DMS153 treated with DMSO at 0.1 percent for 48 hours (cell line): Measurements from ENCODE around the gene S1PR3.

Experiments used
- DNase-seq: peaks from one replicate; lab custom pipeline; 2025; ENCODE audit not compliant: unreplicated experiment; lab: John Stamatoyannopoulos, UW

Gene S1PR3

DNA sequence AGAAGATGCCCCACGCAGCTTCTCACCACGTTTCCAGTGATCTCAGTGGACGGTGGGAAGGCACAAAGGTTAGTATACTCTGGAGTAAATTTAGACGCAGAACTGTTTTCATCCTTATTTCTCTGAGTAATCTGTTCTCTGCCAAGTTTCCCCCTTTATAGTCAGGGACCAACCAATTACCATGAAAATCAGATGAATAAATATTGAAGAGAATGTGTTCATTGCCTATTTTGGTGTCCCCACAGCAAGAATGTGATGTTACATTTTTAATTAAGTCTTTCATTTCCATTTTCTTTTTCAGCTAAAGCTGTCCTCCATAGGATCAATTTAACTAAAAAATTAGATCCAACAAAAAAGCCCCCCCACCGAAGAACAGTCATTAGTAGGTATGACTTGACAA, 41.4 kb downstream of the S1PR3 start:
- DNase-seq, result no peak

DNA sequence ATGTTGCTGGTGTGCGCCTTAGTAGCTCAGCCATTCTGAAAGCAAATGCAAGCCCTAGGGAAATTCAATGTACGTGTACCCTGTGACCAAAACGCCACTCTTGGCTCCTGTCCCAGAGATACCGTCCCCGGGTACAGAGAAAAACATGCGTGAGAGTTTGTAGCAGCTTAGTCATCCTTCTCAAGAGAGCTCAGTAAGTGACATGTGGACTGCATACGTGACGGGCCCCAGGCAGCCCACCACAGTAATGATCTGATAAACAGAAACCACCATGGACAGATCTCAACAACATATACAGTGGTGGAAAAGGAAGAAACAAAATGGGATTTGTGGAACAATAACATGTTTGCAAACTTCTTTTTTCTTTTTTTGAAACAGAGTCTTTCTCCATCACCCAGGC, 45.1 kb downstream of the S1PR3 start:
- DNase-seq, result no peak

DNA sequence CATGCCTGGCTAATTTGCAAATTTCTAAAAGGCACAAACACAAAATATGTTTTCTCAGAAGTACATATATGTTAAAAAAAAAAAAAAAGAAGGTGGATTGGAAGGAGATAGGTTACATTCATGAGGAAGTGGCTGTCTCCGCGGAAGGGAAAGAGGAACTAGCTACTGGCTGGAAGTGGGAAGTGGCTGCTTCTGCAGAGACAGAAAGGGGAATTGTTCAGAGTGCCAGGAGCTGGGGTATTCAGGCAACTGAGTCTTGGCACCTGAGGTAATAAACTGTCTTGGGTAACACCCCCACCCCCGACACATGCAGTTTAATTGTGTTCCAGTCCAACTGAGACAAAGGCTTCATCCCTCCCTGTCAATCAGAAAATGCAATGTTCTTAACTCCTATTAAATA, 45.6 kb downstream of the S1PR3 start:
- DNase-seq, result no peak

DNA sequence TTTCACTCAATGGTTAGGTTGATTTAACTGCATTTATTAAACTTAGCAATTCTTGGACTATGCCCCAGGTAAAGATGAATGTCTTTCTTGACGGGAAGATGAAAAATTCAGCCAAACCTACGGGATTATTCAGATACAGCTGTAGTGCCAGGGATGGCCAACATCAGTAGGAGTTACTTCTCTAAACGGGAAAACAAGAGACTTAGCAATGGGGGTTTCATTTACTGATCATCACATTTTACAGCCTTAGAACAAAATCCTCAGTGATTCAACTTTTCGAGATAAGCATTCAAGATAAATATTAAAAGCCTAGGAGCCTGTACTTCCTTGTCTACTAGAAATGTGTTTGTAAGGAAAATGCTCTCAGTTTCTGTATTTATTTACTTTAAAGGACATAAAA, 46.1 kb downstream of the S1PR3 start:
- no peak for DNase-seq

DNA sequence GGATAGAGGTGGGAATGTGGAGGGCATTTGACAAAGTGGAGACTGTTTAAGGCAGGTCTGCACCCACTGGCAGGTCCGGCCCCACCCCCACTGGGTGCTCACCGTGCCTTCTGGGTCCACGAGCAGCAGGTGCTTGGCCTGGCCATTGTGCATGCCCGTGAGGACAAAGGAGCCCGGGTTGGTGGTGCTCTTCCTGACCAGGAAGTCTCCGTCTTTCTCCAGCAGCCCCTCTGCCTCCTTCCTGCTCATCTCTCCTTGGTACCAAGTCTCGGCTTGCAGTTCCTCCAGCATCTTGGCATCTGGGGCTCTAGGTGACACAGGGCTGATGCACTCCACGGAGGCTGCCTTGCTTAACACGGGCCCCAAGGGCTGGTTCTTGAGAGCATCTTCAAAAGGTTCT, 46.6 kb downstream of the S1PR3 start:
- DNase-seq, result no peak

DNA sequence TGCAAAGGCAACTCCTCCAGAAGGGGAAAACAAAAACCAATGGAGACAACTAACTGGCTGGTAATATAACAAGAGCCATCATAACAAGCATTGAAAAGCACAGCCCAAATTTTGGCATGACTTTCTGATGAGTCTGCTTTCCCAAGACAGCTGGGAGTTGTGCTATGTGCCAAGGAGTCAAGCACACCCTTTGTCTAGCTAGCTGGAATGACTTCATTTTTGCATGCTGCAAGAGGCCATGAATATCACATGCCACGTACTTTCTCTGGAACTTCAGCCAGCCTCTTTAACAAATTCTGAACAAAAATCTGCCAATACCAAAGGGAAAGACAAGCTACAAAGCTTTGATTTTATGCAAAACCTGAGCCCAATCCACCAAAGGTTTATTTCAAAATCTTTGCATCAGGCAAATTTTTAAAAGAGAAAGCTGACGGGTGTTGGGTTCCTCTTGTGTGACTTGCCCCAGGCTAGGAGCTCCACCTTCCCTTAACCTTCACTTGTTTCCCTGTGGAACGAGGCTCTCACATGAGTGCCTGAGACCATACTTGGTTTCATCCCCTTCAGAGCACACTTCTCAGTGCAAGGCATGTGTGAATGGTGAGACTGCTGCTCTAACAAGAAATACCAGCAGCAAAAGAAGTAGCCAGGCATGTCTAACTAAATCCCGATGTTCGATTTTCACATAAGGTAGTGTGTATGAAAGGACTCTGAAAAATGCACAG, 47.3 kb downstream of the S1PR3 start:
- no peak for DNase-seq

DNA sequence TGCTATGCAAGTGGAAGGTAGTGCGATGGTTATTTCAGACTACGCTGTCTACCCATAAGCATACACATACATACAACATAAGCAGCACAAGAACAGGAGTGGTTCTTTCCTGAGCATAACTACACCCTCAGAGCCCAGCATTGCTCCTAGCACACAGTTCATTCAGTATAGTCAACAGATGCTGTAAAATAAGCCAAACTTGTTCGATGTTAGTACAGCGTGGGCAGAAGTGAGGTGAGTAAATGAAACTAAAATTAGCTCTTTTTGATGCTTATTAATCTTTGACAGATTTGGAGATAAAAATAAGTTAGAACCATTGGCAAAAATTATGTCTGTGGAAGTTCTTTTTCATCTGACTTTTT, 47.8 kb downstream of the S1PR3 start:
- no peak for DNase-seq

DNA sequence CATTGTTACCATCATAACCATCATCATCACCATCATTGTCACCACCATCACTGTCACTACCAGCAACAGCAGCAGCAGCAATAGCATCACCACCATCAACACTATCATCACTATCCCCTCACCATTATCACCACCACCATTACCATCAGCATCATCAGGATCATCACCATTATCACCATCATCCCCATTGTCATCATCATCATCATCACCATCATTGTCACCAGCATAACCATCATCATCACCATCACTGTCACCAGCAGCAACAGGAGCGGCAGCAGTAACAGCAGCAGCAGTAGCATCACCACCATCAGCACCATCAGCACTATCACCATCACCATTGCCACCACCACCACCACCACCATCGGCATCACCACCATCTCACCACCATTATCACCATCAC, 48.4 kb downstream of the S1PR3 start:
- DNase-seq, result no peak

DNA sequence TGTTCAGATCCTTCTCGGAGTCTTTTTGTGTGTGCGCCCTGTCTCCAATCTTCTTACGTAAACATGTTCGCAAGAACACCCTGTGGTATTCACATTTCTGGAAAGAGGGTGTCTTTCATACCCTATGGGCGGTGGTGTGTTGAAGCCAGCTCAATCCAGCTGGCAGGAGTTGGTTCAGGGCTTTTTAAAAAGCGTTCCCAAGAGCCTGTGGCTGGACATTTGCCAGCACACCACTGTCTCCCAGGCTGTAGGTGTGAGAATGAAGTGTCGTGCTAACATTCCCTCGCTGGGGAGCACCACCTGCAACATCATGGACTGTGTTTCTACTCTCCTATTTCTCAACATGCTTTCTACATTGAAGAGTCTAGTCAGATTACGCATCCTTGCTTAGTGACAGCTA, 51.7 kb downstream of the S1PR3 start:
- DNase-seq, result no peak

DNA sequence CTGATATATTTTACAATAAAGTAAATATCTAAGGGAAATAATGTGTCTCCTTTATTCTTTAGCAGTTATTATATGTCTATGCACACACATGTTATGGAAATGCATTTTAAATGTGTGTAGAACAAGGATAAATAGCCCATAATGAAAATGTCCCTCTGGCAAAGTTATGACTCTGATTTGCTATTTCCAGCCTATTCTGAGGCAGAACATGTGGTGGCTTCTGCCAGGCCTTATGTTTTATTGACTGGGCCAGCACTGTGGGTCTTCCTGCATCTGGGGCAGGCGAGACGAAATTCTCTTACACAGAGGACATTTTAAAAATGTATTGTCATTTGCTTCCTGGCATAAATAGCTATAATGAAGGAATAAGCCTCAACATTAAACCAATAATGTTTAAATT, 52.8 kb downstream of the S1PR3 start:
- no peak for DNase-seq

DNA sequence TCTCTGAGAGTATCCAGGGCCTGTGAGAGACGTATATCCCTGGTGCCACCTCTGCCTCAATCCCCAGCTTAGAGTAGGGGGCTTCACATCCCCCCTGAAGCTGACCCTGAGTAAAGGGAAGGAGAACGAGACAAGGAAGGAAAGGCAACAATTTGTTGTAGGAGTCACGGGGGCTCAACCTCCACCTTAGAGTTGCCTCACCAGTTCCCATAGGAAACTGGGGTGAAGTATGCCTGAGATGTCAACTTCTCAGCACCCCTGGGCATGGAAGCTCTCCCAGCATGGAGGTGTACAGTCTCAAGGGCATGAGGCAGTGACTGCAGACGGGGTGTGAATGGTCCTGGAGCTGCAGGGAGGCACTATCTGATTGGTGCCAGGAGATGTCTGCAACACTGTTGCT, 53.6 kb downstream of the S1PR3 start:
- no peak for DNase-seq

DNA sequence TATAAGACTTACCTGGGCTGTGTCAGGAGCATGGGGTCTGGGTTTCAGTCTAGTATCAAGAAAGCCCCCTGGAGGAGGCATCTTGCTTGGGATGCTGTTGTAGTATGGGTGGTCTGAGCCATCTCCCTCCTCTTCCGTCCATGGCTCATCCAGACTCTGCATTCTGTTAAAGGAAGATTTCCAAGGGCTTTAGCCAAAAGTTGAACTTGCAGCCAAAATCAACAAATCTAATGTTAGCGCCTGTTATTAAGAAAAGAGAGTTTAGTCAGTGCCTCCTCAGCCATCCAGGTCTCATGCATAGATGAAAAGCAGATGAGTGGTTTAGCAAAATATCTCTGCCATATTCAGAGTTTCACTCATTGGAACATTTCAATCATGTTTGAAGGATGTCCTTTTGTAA, 55.6 kb downstream of the S1PR3 start:
- DNase-seq, result no peak

DNA sequence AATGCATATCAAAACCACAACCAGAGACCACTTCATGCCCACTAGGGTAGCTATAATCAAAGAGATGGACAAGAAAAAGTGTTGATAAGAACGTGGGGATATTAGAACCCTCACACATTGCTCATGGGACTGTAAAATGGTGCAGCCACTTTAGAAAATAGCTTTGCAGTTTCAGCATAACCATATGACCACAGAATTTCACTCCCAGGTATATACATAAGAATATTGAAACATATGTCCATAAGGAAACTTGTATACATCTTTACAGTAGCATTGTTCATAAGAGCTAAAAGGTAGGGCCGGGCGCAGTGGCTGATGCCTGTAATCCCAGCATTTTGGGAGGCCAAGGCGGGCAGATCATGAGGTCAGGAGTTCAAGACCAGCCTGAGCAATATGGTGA, 56.4 kb downstream of the S1PR3 start:
- DNase-seq, result no peak

DNA sequence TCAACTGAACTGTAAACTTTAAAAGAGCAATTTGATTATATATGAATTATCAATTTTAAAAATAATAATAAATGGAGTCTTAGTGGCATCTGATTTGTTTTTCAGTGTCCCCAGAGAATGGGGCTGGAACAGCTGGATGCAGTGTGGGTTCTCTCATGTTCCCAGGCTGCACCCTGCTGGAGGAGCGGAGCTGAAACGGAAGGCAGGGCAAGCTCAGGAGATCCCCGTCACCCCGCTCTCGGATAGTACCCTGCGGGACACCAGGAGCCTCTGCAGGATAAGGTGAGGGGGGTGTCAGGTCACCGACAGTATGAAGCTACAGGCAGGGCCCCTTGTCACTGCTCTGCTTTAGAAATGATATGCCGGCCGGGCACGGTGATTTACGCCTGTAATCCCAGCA, 57.3 kb downstream of the S1PR3 start:
- no peak for DNase-seq

DNA sequence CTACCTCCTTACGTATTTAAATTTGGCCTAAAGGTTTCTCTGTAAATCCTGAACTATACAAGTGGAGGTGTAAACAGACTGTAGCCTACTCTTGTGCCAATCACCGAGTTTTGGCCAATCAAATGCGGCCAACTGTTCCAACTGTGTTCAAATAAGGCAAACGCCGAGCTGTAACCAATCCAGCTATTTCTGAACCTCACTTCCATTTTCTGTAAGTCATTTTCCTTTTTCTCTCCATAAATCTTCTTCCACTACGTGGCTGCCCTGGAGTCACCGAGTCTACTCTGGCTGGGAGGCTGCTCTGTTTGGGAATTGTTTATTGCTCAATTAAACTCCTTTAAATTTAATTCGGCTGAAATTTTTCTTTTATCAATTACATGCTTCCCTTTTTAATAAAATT, 58.4 kb downstream of the S1PR3 start:
- DNase-seq, result no peak

DNA sequence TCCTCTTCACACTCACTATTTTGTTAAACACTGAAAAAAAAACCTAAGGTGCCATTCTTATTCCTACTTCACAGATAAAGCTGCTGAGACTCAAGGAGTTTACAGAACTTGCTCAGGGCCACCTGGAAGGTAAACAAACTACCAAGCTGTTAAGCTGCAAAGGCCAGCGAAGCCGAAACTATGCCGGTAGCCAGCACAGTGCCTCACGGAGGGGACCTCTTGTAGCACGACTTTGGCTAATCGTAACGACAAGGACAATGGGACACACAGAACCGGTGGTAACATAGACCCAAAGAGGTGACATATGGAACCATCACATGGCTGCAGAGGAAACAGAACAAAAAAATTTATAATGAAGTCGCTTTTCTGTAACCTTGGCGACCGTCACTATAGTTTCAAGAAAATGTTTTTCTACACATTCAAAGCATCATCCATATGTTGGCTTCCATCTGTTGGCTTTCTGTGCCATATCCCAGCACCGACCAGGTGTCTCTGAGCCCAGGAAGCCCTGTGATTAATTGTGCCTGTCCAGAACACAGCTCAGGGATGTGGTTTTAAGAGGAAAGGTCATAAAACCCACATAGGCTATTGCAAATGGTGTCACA, 60.3 kb downstream of the S1PR3 start:
- DNase-seq, result no peak

DNA sequence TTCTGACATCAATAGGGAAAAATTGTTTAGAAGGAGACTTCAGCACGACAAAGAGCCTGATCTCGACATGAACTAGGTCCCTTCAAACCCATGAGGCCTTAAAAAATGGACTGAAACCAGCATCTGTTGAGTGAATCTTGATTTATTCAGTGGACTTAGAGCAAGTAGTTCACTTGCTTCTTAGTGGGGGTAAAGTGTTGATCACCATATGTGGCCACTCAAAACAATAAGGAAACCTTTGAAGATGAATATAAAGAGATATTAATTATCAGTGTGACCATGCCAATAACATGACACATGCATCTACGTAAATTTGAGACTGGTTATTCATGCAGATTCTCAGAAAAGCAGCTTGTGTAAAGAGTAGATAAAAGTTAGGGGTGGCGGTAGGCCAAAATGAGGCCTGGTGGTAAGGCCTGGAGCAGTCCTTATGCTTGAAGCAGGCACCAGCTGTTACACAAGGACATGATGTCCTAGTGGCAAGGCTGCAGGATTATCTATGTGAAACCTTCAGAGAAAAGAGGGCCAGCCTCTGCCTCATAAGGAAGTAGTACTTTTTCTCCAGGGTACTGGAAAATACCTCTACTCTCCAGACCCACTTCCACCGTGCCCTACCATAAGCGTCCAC, 61.3 kb downstream of the S1PR3 start:
- no peak for DNase-seq

DNA sequence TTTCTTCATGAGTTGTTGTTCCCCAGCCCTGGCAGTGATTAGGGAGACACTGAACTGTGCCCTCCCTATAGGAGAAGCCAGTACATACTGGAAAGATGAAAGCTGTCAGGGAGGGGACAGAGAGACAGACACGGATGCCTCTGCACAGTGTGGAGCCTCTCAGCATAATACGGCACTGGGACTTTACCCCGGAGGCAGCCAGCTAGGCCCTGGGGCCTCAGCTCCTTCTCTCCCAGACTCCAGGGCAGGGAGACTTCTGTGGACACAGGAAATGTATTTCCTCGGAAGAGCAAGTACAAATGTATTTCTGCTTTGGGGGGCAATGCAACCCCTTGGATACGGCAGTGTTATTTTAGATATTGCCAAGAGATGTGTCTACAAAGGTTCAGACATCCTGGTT, 62.0 kb downstream of the S1PR3 start:
- DNase-seq, result no peak
